Stimulated activated CD8-positive, alpha-beta memory T cell treated with anti-CD3 and anti-CD28 coated beads, Interleukin-12 subunit alpha, Interleukin-12 subunit beta, amount 100 ng/mL, for 1 hour (primary cell): Measurements from ENCODE around the gene OR2S2.
"Not testable (repeated sequence)": the region's sequence is repeated elsewhere in the genome, so short reads cannot be mapped to it uniquely, and the experiment has no call there.

ENCODE experiments used
- DNase-seq: peaks from one replicate; pipeline ENCODE4 v3.0.0-alpha.2; 2020; ENCODE audit warnings: low read depth

Gene OR2S2

DNA sequence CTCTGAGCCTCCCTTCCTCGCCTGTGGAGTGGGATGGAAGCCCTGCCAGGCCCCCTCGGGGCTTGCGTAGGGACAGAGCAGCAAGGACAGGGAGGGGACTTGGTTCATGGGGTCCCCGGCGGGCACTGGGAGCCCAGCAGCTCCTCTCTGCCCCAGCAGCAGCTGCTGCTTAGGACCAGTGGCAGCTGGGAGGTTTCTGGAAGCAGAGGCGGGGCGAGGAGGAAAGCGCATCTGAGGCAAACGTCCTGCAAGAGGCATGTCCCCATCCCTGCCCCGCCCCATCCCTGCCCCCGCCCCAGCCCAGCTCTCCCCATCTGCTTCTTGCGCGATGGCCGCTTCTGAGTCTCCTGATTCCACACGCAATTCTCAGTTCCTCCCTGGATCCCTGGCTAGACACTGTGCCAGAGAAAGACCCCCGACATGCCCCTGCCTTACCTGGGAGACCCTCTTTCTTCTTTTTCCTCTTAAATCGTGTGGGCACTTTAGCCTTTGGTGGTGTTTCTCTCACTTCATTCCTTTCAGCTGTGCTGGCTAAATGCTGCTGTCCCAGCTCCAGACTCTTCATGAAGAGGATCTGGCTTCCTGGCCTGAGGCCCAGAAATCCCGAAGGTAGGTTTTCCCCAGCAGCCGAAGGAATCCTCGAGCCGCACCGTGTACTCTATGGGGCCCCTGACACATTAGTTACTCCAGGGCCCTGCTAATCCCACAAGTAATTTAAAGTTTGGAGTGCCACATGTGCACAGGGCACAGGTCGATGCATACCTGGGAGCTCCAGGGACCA is 4.4 kb upstream of the OR2S2 start:
- no peak for DNase-seq

DNA sequence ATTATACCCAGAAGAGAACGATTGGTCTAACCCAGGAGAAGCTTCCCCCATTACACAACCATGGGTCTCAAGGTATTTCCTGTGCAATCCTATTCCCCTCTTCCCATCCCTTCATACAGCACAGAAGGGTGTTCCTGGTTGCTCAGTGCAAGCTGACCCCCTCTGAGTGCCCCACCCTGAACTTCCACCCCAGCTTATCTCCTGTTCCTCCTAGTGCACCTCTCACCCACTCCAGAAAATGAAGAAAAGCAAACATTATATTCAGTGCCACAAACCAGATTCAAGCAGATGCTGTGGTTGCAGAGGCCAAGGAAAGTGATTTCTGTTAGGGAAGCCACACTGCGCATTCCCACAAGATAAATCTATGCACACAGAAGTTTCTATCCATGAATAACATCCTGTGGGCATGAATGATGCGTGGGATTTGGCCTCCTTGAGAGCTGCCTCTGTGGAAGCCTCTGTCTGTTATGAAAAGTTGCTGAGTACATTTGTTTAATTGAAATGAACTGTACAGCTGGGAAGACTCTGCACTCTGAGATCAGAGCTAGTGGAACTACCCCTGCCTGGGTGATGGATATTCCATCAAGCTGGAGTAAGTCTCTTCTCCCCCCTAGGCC is 2.2 kb upstream of the OR2S2 start:
- no peak for DNase-seq

DNA sequence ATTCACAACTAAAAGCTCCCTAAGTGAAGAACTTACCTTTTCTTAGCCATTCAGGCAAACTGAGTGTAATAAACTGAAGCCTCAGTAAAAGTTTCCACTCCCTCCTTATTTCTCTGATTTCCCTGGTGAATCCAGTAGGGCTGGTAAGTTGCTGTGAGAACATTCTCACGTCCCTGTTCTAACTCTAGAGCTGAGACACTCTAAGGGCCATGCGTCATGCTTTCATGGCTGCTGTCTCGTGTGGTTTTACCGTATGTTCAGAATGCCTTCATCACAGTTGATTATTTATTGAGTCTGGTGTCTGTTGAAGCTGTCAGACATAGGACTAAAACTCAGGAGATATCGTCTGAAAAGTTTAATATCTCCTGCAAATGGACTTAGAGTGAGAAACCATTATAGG is 1.3 kb downstream of the OR2S2 start:
- no peak for DNase-seq

DNA sequence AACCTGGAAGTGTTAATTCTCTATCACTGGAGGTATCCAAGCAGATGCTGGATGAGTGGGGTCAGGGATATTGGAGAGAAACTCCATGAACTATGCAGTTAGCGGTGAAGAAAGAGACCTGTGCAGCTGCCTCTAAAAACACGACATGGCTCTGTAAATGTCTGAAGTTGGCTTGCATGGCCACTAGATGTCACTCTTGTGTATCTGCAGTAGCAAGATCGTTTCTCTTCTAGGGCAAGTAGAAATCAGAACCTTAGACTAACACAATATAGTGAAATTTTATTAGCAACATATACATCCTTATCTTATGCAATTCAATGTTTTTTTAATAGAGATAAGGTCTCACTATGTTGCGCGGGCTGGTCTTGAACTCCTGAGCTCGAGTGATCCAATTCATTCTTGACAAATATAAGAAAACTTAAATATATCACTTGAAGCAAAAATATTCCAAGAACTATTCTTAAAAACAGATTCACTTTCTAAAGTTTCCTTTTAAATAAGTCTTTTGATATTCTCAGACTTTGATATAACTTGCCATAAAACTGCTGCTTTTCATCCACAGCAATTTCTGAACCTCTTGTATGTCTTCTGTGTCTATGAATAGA is 2.9 kb downstream of the OR2S2 start:
- peak; percentile 15 for DNase-seq

DNA sequence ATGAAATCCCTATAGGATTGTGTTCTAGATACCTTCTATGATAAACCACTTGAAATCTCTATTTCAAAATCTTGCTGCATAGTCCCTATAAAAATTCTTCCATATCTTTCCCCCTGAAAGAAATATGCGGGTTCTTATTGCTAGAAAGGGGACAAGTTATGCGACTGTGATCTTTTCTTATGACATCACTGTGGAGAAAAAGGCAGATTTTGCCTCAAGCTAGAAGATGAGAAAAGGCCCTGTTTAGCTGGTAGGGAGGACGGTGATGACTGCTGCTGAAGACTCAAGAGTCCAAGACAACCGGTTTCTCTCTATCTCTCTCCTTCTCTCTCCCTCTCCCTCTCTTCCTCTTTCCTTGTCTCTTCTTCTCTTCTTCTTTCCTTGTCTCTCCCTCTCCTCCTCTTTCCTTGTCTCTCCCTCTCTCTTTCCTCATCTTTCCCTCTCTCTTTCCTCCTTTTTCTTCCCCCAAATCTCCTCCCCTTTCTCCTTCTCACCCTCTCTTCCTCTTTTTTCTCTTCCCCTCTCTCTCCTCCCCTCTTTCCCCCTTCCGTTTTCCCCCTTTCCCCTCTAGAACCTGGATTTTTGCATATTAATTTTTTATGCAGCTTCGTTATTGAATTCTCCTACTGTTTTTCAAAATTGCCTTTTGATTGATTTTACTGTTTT is 5.3 kb downstream of the OR2S2 start:
- no peak for DNase-seq

DNA sequence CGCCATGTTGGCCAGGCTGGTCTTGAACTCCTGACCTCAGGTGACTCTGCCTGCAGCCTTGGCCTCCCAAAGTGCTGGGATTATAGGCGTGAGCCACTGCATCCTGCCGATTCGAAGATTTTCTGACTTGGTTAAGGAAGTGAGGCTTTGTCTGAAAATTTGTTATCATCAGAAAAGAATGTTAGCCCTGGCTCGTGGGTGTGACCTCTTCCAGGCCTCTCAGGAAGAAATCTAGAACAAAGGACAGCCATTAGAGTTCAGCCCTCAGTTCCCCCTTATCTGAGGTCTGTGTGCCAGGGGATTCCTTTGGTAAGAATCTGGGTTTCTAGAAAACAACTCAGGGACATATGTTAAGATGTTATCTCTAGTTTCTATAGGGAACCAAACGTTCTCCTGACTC is 6.2 kb downstream of the OR2S2 start:
- no peak for DNase-seq

DNA sequence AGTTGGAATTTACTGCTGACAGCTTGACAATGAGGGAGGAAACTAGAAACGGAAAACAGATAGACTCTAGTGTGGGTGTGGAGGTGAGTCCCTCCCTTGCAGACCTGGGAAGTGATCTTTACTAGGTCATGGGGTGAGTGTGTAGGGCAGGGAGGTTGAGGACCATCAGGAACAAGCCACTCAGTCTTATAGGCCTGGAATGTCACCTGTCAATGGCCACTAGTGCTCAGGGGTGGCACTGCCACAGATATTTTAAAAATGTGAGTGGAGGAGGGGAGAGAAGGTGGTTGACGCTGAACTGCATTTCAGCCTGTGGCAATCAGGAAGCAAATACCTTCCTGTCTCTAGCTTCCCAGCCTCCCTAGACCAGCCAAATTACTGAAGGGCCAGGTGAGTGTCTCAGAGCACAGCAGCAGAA is 9.0 kb downstream of the OR2S2 start:
- no peak for DNase-seq

DNA sequence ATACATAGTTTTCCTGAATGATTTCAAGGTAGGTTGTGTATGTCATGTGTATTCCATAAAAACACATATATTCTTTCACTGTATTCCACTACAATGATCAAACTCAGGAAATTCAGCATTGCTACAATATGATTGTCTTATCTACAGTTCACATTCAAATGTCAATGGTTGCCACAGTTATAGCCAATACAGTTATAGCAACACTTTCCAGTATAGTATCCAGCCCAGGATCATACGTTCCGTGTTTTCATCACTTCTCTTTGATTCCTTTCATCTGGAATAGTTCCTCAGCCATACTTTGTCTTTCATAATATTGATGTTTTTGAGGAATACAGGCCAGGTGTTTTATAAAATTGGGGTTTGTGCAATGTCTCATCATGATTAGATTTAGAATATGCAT is 9.5 kb downstream of the OR2S2 start:
- no peak for DNase-seq

DNA sequence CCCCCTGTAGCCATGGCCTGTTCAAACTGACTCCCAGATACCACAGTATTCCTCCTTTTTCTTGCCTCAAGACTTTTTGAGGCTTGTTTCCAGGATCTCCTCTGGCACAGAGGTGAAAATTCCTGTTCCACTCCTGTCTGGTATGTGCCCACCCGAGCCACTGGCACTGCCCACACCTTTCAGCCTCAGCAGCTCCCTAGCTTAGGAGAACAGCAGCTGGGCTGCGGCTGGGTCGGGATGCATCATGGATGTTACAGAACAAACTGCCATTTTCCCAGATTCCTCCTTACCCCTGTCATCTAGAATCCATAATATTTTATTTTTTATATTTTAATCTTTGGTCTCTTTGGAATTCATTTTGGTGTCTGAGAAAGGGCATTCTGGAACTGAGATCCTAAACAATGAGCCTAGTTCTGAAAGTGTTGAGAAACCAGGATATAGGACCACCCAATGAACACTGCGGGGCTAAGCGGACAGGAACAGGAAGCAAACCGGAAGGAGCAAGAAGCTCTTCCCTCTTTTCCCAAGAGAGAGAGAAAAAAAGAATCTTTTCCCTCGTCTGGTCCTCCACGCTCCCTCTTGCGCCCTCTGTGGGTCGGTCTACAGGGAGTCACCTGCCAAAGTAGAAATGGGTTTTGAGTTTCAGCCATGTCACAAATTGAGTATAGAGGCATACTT is 12.5 kb downstream of the OR2S2 start:
- peak; percentile 42 for DNase-seq

DNA sequence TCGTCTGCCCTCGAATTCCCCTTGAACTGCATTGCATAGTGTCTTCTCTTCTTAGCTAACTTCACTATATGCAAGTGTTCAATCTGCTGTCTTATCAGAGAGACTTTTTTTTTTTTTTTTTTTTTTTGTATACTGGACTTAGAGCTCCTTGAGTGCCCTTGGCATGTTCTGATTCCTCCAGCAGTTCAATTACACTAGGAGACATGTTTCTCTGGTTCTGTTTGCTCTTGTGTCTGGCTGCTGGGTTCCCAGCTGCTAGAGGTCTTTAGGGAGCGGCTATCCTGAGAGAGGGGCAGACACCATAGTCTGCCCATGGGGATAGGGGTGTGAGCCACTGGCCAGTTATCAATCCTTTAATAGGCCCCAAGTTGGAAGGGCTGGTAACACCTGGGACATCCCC is 13.1 kb downstream of the OR2S2 start:
- DNase-seq = no peak

DNA sequence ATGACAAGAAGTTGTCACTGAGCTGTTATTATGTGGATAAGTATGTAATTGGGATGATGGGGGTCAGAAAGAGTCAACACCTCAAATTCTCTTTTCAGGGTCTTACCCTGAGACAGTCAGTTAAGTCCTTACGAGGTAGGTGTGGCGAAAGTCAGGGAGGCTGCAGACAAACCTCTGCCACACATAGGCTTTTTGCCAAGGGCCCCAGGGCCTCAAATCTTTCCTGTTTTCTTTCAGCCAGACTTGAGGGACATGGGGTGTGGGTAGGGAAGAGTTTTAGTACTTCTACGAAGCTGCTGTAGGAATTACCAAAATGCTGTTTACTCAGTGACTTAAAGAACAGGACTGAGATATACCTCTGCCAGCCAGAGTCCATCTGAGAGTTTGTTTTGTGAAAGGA is 13.8 kb downstream of the OR2S2 start:
- DNase-seq = no peak

DNA sequence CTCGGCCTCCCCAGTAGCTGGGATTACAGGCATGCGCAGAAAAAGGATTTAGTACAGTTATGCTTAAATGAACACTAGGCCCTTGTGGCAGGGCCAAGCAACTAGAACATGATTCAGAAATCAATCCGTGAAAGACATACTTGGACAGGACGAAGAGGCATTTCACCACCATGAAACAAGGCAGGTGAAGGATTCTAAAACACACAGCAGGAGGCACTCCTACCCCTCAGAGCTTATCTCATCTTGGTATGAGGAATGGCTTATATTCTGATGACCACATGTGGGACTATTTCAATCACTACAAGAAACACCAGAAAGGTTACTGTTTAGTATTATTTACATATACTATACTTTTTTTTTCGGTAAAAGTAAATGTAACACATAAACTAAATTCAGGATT is 15.7 kb downstream of the OR2S2 start:
- no peak for DNase-seq

DNA sequence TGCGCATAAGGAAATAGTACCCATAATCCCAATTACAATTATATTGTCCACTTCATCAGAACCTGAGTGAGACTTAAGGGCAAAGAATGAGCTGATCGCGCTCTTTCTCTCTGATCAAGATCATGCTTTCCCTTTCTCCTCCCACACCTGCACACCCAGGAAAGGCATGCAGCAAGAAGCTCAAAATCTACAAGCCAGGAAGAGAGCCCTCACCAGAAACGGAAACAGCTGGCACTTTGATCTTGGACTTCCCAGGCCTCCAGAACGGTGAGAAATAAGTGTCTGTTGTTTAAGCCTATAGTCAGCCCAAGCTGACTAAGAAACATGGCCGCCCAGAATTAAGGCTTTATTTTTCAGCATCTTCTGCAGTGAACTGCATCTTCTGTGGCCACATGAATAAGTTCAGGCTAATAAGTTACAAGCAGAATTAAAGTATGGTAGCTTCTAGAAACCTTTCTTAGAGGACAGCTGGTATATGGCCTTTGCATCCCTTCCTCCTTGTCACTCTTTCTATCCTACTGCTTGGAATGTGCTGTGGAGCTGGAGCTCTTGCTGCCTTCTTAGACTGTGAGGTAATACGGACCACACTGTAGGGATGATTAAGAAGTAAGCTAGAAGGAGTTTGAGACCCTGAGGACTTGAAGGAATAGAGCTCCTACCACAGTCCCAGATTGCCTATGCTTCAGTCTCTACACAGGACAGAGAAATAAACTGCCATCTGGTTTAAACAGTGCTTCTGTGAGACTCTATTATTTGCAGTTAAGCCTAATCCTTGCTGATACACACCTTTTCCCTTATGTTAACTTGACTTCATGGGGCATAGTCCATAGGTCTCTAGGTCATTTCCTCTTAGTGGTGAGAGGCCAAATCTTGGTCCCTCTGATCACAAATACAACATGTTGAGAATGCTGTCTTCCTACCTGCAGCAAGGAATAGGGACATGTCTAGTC is 17.2 kb downstream of the OR2S2 start:
- DNase-seq = peak; percentile 1

DNA sequence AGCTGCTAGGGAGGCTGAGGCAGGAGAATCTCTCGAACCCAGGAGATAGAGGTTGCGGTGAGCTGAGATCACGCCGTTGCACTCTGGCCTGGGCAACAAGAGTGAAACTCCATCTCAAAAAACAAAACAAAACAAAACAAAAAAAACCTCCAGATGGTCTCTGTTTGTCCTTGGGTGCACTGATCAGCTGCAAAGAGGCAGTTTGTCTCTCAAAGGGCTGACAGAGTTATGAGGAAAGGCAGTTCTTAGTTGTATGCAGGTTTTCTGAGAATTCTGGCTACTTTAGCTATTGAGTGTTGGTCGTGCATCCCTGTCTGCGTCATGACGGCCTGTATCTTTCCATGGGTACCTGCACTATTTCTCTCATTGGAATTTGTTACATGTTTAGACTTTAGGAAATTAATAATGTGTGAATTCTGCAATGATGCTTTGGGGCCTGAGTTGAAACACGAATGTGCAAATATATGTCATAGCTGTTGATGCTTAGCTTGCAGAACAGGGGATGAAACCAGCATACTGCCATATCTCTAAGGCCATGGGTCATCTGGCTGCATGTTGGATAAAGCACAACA is 18.2 kb downstream of the OR2S2 start:
- DNase-seq = no peak

DNA sequence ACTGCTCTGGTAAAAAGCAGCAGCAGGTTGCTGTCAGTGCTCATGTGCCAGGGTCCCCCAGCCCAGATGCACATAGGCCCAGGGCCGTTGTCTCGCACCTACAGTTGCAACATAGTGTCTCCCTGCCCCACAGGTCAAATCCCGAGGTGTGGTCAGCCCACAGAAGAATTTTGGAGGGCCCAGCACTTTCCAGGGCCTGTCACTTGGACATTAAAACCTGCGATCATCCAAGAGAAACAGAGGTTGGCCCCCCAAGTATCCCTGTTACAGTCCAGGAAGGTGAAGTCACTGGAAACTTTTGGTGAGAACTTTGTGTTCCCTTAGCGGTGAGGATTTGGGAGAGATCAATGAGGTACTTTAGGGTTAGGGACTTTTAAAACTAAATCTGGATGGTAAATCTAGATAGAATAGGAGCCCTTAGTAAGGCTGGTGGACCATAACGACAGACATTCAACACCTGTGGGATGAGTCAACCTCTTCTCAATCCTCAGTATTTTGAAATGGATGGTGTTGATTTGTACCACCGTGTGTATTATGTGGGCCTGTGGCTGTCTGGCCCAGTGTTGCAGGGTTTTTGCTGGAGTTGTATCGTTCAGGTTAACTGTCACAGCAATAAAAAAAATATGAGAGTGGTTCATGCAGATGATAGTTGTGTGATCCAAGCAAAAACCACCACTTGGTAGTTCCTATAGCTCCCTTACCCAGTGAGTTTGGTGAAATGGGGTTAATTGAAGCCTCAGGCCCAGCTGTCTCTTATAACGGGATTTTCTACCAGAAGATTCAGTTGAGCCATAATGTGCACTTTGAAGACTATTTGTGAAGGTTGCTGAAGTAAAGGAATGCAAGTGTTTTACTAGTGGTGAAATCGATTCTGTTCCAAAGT is 19.2 kb downstream of the OR2S2 start:
- DNase-seq = no peak

DNA sequence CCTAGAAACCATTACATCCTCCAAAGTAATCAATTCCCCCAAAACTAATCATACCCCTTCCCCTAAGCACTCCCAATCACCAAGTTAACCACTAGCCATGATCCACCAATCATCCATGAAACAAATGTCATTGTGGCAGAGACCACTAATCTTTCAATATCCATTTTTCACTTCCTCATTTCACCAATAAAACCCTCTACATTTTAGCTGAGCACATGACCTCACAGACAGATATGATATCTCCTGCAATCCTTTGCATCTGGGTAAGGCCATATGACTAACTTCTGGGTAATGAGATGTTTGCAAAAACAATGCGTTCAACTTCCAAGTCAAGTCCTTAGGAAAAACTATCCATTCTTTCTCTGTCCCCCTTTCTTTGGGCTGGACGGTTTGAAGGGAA is 20.7 kb downstream of the OR2S2 start:
- DNase-seq = no peak

DNA sequence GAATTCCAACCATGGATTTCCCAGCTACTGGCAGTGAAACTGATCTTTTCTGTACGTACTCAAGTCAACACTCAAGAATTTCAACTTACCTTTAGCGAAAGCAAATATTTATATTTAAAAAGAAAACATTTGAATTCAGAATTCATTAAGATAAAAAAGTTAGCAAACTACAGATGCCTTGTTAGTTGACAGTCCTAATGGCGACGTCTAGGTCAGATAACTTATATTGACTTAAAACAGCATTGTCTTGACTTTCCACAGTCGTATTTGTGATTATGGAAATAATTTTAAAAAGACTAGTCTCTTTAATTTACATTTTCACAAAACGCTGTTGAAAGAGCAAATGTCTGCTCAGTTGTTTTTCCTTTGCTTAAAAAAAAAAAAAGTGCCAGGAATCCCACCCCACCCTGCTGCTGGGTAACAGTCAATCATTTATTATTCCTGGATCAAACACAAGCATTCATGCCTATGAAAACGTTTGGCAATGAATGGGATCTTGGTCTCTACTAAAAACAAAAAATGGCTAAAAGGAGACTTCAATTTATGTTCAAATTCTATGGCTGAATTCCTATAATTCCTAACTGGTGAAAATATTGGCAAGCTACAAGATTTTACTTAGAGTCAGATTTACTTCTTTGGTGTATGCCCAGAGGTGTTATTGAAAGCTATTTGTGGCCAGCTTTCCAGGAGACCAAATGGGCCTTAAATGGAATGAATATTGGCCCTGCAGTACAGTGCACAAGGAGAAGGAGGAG is 22.0 kb downstream of the OR2S2 start:
- DNase-seq = no peak

DNA sequence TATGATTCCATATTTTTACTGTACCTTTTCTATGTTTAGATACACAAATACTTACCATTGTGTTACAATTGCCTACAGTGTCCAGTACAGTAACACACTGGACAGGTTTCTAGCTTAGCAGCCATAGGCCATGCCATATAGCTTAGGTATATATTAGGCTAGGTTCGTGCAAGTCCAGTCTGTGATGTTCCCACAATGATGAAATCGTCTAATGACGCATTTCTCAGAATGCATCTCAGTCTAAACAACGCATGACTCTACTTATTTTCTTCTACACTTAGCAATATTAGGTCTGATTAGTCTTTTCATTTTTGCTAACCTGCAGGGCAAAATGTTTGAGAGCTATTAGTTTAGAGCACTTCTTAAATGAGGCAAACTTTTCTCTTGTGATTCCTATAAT is 22.7 kb downstream of the OR2S2 start:
- DNase-seq = no peak

DNA sequence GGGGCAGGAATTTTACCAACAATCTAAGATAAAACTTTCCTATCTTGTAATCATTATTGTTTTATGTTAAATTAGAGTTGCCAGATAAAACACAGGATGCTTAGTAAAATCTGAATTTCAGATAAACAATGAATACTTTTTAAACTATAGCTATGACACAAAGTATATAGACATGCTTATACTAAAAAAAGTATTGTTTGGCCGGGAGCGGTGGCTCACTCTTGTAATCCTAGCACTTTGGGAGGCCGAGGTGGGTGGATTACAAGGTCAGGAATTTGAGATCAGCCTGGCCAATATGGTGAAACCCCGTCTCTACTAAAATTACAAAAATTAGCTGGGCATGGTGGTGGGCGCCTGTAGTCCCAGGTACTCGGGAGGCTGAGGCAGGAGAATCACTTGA is 23.9 kb downstream of the OR2S2 start:
- not testable (repeated sequence) for DNase-seq
